Calu3 (cell line): ENCODE results near the gene WEE2. TPM values are rescaled to one million over a fixed set of nuclear protein-coding genes. Genes with fewer than 3 reads are reported as not detected.

Experiments used
- BruUV-seq: library from RNA; stranded (reverse); fragments of 400-500 nt; replicated peaks from 2 replicates; lab custom pipeline; 2021; lab: Mats Ljungman, UMichigan
- CTCF ChIA-PET: fragments of 300-600 bp; sonication (Branson Sonifier 250); formaldehyde crosslinking; loops from one replicate; lab custom pipeline; 2022; ENCODE audit warnings: antibody characterized with exemption; lab: Charles Lee
- DNase-seq: peaks from one replicate; pipeline ENCODE4 v3.0.0; 2022
- H3K27ac Mint-ChIP-seq: one replicate; pipeline ENCODE4 v1.8.0; 2022; ENCODE audit warnings: mixed read lengths; ENCODE audit not compliant: unreplicated experiment
- H3K27me3 Mint-ChIP-seq: one replicate; pipeline ENCODE4 v1.8.0; 2022; ENCODE audit warnings: mixed read lengths; ENCODE audit not compliant: unreplicated experiment
- H3K36me3 Mint-ChIP-seq: one replicate; pipeline ENCODE4 v1.8.0; 2022; ENCODE audit warnings: mild to moderate bottlenecking, moderate library complexity, mixed read lengths; ENCODE audit not compliant: insufficient read depth, unreplicated experiment
- H3K4me1 Mint-ChIP-seq: one replicate; pipeline ENCODE4 v1.8.0; 2022; ENCODE audit warnings: mild to moderate bottlenecking, low read depth, mixed read lengths; ENCODE audit not compliant: unreplicated experiment
- H3K4me3 Mint-ChIP-seq: one replicate; pipeline ENCODE4 v1.8.0; 2022; ENCODE audit warnings: mild to moderate bottlenecking, low read depth, moderate library complexity, mixed read lengths; ENCODE audit not compliant: unreplicated experiment
- H3K9me3 Mint-ChIP-seq: one replicate; pipeline ENCODE4 v1.8.0; 2022; ENCODE audit warnings: low read depth, mixed read lengths; ENCODE audit not compliant: unreplicated experiment
- CTCF ChIP-seq: fragments of 200-600 bp; IDR thresholded peaks from one replicate; pipeline ENCODE4 v1.8.0; 2022; ENCODE audit warnings: antibody characterized with exemption; ENCODE audit not compliant: unreplicated experiment
- intact Hi-C: fragments of 100-400 bp; cut with micrococcal nuclease; formaldehyde crosslinking; loops from one replicate; pipeline ENCODE4 v1.10.0; 2022; ENCODE audit not compliant: unreplicated experiment
- total RNA-seq: library from RNA; stranded (reverse); gene quantifications from 2 replicates; pipeline ENCODE4 v1.2.3, GENCODE V29; 2022

Gene WEE2
- total RNA-seq, 1 experiment from 2014 or later, result not detected

- intact Hi-C loops, result no loop called here
- CTCF ChIA-PET, result no interaction called here
- Mint-ChIP-seq H3K4me3 (no peak overlapping the region), H3K36me3 (no peaks in the 10 kb centered on the region), H3K4me1 (no peaks in the 10 kb centered on the region), H3K27me3 (peaks cover 8% of the 10 kb centered on the region), H3K9me3 (no peaks in the 10 kb centered on the region), H3K27ac (no peak overlapping the region)
- no peak for DNase-seq
- no peak for TF ChIP-seq CTCF
- no TSS peak for BruUV-seq
Measured at GRCh38 chr7:141714571-141714970, 6.4 kb downstream of the WEE2 start.

- no peak for DNase-seq
- no peak overlapping the region for H3K4me3 Mint-ChIP-seq
- no peaks in the 10 kb centered on the region for H3K9me3 Mint-ChIP-seq
- intact Hi-C loops, result no loop called here
- CTCF ChIA-PET, result no interaction called here
- BruUV-seq, result no TSS peak
- H3K27me3 Mint-ChIP-seq, result peaks cover 6% of the 10 kb centered on the region
- TF ChIP-seq CTCF, result no peak
- H3K27ac Mint-ChIP-seq, result no peak overlapping the region
- no peaks in the 10 kb centered on the region for H3K36me3 Mint-ChIP-seq
- H3K4me1 Mint-ChIP-seq, result no peaks in the 10 kb centered on the region
Measured at GRCh38 chr7:141715018-141715417, 6.9 kb downstream of the WEE2 start.

DNA sequence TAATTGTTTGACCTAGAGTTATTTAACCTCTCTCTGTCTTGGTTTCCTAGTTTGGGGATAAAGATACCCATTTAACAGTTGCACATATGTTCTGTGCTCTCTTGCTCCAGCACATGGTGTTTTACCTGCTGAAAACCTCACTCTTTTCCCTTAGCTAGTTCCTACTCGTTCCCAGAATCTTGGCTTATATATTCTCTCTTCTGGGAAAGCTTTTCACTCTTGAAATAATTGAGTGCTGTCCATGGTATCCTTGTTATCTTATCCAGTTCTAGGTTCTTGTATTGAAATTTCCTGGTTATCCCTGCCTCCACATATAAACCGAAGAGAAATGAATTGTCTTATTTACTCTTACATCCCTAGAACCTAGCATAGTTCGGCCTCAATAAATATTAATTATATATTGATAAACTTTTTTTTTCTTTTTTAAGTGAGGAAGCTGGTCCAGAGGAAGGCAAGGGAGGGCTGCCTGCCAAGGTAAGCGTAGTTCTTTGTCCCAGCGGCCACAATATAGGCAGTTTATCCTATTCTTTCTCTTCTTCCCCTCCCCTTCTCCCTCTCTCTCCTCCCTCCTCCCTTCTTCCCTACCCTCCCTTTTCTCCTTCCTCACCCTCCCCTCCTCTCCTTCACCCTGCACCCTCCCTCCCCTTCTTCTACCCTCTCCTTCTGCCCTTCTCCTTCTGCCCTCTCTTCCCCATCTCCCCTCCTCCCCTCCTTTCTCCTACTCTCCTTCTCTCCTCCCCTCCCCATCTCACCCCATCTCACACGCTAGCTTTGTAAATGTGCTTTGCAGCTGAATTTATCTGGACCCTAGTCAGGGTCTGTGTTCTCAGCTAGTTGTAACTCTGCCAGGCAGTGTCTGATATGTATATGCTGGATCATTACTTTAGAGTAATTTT lies 7.9 kb downstream of the WEE2 start:
- Mint-ChIP-seq H3K9me3 (no peaks in the 10 kb centered on the region), H3K27me3 (no peaks in the 10 kb centered on the region), H3K4me1 (no peaks in the 10 kb centered on the region), H3K36me3 (no peaks in the 10 kb centered on the region), H3K27ac (no peak overlapping the region), H3K4me3 (no peak overlapping the region)
- no TSS peak for BruUV-seq
- CTCF ChIA-PET, result interaction anchor here (0.5 kb wide), 1 partner anchor 14 kb away, joined by 3 read pairs; no protein-coding TSS in a partner anchor
- no peak for TF ChIP-seq CTCF
- intact Hi-C loops, result no loop called here
- no peak for DNase-seq

- DNase-seq, result no peak
- H3K36me3 Mint-ChIP-seq, result no peaks in the 10 kb centered on the region
- no peak for TF ChIP-seq CTCF
- no peak overlapping the region for H3K27ac Mint-ChIP-seq
- H3K4me3 Mint-ChIP-seq, result no peak overlapping the region
- no peaks in the 10 kb centered on the region for H3K4me1 Mint-ChIP-seq
- H3K9me3 Mint-ChIP-seq, result no peaks in the 10 kb centered on the region
- CTCF ChIA-PET, result no interaction called here
- intact Hi-C loops, result no loop called here
- no peaks in the 10 kb centered on the region for H3K27me3 Mint-ChIP-seq
- BruUV-seq, result no TSS peak
Measured at GRCh38 chr7:141717450-141717849, 9.3 kb downstream of the WEE2 start.
